Uterus (tissue), 4 donors: ENCODE measurements around the gene KRT6B. TPM values are rescaled to one million over a fixed set of nuclear protein-coding genes. Genes with fewer than 3 reads are reported as not detected.

ENCODE experiments used
- DNase-seq, 2 donors: peaks; one replicate each; pipeline ENCODE4 v3.0.0-alpha.2; 2019 to 2020
- H3K27ac ChIP-seq, 2 donors: fragments of 200-600 bp; sonication (generic); 1 replicate in 1 of 2; 2 replicates in 1 of 2; pipeline ENCODE4 v1.5.1; 2016 to 2018
- H3K27me3 ChIP-seq, 2 donors: fragments of 200-600 bp; sonication (generic); one replicate each; pipeline ENCODE4 v1.5.1; 2018 to 2019; ENCODE audit warnings: control low read depth in 1 of 2
- H3K36me3 ChIP-seq, 2 donors: fragments of 200-600 bp; sonication (generic); one replicate each; pipeline ENCODE4 v1.5.1; 2019; ENCODE audit warnings: control low read depth in 1 of 2
- H3K4me1 ChIP-seq, 2 donors: fragments of 200-600 bp; sonication (generic); one replicate each; pipeline ENCODE4 v1.5.1; 2018 to 2019; ENCODE audit warnings: control low read depth in 1 of 2
- H3K4me3 ChIP-seq, 2 donors: fragments of 200-600 bp; sonication (generic); 1 replicate in 1 of 2; 2 replicates in 1 of 2; pipeline ENCODE4 v1.5.1; 2018 to 2019; ENCODE audit warnings: mild to moderate bottlenecking in 1 of 2
- H3K9me3 ChIP-seq, 2 donors: fragments of 200-600 bp; sonication (generic); one replicate each; pipeline ENCODE4 v1.5.1; 2019; ENCODE audit warnings: control low read depth in 1 of 2
- CTCF ChIP-seq, 4 experiments: fragments of 200-600 bp in 2 of 4; fragments of 450-650 bp in 2 of 4; sonication (generic) in 2 of 4; IDR thresholded peaks; one replicate each; pipeline ENCODE4 v1.5.1; 2016 to 2019; ENCODE audit warnings: antibody characterized with exemption in 4 of 4, mild to moderate bottlenecking in 2 of 4, moderate library complexity in 1 of 4
- POLR2A ChIP-seq, 2 donors: fragments of 450-650 bp; IDR thresholded peaks; one replicate each; pipeline ENCODE4 v1.6.1; 2016; ENCODE audit warnings: antibody characterized with exemption in 2 of 2, mild to moderate bottlenecking in 1 of 2, moderate library complexity in 1 of 2
- intact Hi-C: fragments of 100-400 bp; cut with DNase I; formaldehyde crosslinking; loops from one replicate; pipeline ENCODE4 v1.15.1; 2023; ENCODE audit warnings: low total_unique reads
- total RNA-seq, 4 donors: library from RNA; depleted of rRNA in 3 of 4; stranded (reverse); fragments of >200 nt in 3 of 4; gene quantifications; one replicate each; pipeline versions ENCODE4 v1.1.0 to v1.2.4, GENCODE V29; 2014 to 2023
- donor health status: DM: yes; HTN: yes; CAD: no.

Gene KRT6B
- total RNA-seq, 4 donors from 2014 or later: not detected

- Histone ChIP-seq H3K27ac (no peak overlapping the region), H3K36me3 (no peaks in the 10 kb centered on the region), H3K27me3 (no peaks in the 10 kb centered on the region), H3K4me1 (no peaks in the 10 kb centered on the region), H3K4me3 (no peak overlapping the region), H3K9me3 (no peaks in the 10 kb centered on the region)
- no peak for TF ChIP-seq CTCF (IDR thresholded peaks at IDR 0.05)
- no peak for DNase-seq
- intact Hi-C loops: no loop called here
Measured at GRCh38 chr12:52404951-52405350, 47.0 kb downstream of the KRT6B start.

GRCh38 chr12:52403561-52403960 lies 48.4 kb downstream of the KRT6B start:
- no peaks in the 10 kb centered on the region for H3K9me3 ChIP-seq
- no peak overlapping the region for H3K4me3 ChIP-seq
- no peaks in the 10 kb centered on the region for H3K27me3 ChIP-seq
- H3K36me3 ChIP-seq: no peaks in the 10 kb centered on the region
- H3K4me1 ChIP-seq: no peaks in the 10 kb centered on the region
- H3K27ac ChIP-seq: no peak overlapping the region
- TF ChIP-seq CTCF (IDR thresholded peaks at IDR 0.05) (no peak), POLR2A (IDR thresholded peaks at IDR 0.05) (no peak)
- intact Hi-C loops: no loop called here
- DNase-seq: no peak

- DNase-seq: no peak
- Histone ChIP-seq H3K27ac (no peak overlapping the region), H3K4me1 (no peaks in the 10 kb centered on the region), H3K27me3 (no peaks in the 10 kb centered on the region), H3K36me3 (no peaks in the 10 kb centered on the region), H3K9me3 (no peaks in the 10 kb centered on the region), H3K4me3 (no peak overlapping the region)
- no peak for TF ChIP-seq POLR2A (IDR thresholded peaks at IDR 0.05)
- no peak for TF ChIP-seq CTCF (IDR thresholded peaks at IDR 0.05)
- intact Hi-C loops: no loop called here
Measured at GRCh38 chr12:52402873-52403540, 48.9 kb downstream of the KRT6B start.

- Histone ChIP-seq H3K36me3 (no peaks in the 10 kb centered on the region), H3K9me3 (no peaks in the 10 kb centered on the region), H3K27me3 (no peaks in the 10 kb centered on the region), H3K27ac (no peak overlapping the region), H3K4me3 (no peak overlapping the region), H3K4me1 (no peaks in the 10 kb centered on the region)
- intact Hi-C loops: no loop called here
- DNase-seq: no peak
- TF ChIP-seq CTCF (IDR thresholded peaks at IDR 0.05) (no peak), POLR2A (IDR thresholded peaks at IDR 0.05) (no peak)
Measured at GRCh38 chr12:52402377-52402776, 49.6 kb downstream of the KRT6B start.

GRCh38 chr12:52401926-52402325 lies 50.0 kb downstream of the KRT6B start:
- H3K27ac ChIP-seq: no peak overlapping the region
- H3K9me3 ChIP-seq: no peaks in the 10 kb centered on the region
- no peaks in the 10 kb centered on the region for H3K4me1 ChIP-seq
- intact Hi-C loops: no loop called here
- no peak overlapping the region for H3K4me3 ChIP-seq
- no peak for TF ChIP-seq CTCF (IDR thresholded peaks at IDR 0.05)
- TF ChIP-seq POLR2A (IDR thresholded peaks at IDR 0.05): no peak
- no peak for DNase-seq
- no peaks in the 10 kb centered on the region for H3K27me3 ChIP-seq
- no peaks in the 10 kb centered on the region for H3K36me3 ChIP-seq
